GM18502 (cell line): Measurements from ENCODE around the gene ITPR2.
"Not testable (repeated sequence)": the region's sequence is repeated elsewhere in the genome, so short reads cannot be mapped to it uniquely, and the experiment has no call there.

ENCODE experiments used
- ATAC-seq: cut with Tn5 transposase; IDR thresholded peaks from one replicate; pipeline ENCODE4 v1.9.1; 2021; ENCODE audit warnings: mild to moderate bottlenecking; ENCODE audit not compliant: unreplicated experiment, poor library complexity

ITPR2 gene

DNA sequence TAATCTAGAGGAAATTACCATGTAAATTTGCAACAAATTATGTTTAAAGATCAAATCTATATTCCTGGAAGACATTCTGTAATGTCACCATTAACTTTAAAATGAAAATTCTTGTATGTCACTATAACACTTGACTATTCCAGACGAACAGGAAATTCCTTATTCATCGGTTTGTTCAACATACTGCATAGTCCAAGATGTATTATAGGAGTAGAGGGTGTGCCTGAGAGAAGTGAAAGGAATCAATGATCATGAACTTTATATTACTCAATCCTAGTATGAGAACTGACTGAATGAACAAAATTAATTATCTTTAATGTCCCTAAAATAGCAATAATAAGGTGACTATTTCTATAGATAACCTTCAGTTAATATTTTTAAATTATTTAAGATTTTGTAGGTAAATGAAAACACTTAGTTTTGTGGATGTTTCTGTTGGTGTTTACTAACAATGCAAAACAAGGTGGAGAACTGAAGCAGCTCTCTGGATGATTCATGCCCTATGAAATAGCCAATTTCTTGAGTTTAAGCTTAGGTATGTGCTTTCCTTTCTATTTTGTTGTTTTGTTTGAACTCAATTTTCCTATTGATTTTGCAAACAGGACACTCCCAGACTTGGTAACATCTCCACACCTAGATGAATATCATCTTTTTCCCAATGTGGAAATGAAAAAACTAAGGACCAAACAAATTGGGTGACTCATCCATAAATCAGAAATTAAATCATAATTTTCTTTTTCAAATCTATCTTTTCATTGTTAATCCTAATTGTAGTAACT lies 18.2 kb upstream of the ITPR2 start:
- ATAC-seq, result no peak

DNA sequence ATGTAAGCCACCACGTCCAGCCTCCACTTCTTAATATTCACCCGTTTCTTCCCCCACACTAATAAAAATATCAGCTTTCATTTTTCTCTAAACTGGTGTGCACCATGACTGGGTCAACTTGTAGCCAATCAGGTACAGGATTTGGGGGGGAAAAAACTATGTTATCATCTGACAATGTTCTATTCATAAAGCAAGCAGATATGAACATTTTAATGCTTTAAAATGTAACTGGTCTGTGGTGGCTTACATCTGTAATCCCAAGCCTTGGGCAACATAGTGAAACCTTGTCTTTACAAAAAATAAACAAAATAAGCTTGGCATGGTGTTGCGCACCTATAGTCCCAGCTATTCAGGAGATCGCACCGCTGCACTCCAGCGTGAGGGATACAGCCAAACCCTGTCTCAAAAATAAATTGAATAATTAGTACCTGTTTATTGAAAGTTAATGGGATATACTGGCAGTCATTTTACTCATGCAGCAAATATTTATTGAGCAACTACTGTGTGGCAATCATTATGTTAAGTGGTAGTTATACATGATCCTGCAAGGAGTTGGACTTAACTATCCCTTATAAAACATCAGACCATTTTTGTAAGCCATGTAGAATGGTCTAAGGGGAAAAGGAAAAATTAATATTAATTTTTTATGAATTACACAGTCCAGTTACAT lies 15.3 kb upstream of the ITPR2 start:
- ATAC-seq, result no peak

DNA sequence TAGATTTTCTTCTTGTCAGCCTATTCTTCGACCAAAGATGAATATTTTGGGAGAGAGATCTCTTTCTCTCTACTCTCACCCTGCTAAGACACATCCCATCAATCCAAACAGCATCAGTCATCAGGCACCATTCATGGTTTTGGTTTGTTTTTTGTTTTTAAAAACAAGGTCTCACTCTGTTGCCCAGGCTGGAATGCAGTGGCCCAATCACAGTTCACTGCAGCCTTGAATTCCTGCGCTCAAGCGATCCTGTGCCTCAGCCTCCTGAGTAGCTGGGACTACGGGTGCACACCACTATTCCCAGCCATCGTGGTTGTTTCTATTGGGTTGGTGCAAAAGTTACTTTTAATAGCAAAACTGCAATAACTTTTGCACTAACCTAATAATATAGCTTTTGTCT lies 14.4 kb upstream of the ITPR2 start:
- no peak for ATAC-seq

DNA sequence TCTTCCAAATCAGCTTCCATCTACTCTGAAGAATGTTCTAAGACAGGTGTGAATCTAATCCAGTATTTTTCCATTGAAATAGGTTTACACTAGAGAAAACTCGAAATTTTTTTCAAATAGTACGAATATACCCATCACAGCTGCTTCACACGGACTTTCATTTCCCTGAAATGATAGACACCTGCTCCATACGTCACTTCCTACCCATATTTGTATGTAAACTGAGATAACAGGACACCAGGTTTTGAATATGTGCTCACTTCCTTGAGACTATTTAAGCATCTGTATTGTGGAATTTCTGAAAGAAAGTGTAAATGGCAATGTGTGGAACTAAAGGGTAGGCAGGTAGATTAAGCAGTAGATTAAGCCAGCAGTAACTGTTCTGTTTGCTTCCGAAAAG lies 13.4 kb upstream of the ITPR2 start:
- ATAC-seq, result peak; percentile 61

DNA sequence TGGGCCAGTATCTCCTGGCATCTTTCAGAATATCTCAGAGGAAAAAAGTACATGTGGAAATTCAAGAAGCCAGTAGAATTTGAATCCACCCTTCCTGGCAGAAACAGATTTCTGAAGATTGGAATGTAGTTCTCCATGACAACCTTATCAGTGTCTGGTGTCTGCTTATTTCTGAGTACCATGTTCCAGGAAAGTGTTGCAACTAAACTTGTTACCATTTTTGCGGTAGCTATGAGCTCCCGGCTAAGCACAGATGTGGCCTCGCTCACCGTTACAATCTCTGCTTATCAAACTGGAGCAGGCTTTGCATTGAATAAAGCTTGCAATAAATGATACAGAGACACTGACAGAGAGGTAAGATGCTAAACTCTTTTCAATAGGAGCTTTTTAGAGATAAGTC lies 13.0 kb upstream of the ITPR2 start:
- ATAC-seq, result peak; percentile 27

DNA sequence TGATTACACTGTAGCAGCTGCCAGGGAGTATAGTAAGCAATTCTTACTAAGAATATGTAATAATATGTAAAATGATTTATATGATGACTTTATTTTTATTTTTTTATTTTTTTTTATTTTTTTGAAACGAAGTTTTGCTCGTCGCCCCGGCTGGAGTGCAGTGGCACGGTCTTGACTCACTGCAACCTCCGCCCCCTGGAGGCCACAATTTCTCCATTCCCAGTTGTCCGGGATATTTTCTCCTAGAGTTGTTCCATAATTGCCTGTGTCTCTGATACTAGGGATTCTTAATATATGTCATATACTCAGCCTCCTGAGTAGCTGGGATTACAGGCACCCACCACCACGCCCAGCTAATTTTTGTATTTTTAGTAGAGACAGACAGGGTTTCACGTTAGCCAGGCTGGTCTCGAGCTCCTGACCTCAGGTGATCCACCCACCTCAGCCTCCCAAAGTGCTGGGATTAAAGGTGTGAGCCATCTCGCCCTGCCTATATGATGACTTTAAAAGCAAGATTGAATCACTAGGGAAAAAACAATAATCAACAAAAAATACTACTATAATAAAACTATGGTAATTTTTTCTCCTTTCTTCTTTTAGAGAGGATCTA lies 12.2 kb upstream of the ITPR2 start:
- no peak for ATAC-seq

DNA sequence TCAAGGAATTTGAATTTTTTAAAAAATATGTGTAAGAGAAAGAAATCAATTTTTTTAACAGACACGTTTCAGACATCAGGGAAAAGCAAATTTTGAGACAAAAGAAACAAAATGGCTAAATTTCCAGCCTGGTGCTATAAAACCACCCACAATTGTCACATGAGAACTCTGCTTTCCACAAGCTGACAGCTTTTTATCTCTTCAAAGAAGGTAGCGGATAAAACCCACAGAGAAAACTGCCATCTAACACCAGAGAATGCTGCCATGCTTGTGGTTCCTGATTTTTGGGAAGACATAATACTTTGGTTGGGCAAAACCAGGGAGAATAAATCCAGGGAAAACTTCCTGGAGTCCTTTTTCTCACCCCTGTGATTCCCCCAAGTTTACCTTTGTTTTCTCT lies 10.3 kb upstream of the ITPR2 start:
- no peak for ATAC-seq

DNA sequence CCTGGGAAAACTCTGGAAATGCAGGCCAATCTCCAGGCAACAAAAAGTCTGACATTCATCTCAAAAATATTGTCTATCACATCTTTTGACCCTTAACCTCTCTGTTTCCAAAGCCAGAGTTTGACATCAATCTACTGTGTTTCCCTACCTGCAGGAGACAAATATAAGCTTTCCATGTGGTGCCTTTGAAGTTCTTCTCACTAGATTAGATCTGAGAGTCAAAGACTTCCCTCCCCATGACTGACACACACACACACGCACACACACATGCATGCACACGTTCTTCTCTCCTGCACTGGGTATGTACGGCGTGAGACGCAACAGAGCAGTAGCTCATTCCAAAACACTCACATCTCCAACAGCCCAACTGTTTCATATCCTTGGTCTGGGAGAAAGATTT lies 8.1 kb upstream of the ITPR2 start:
- no peak for ATAC-seq

DNA sequence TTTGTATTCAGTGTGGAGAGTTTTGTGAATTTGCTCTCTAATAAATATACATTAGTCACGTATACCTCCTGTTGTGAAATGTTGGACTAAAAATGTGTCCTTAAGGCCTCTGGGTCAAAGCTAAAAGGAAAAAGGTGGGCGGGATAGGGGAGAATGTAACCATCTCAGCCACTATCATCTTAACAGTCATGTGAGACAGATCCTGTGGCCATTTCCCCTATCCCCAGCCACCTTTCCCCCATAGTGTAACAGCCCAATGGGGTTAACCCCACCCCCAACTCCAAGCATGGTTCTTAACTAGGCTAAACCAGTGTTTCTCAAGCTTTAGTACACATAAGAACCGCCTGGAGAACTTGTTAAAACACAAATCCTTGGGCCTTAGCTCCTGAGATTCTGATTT lies 6.5 kb upstream of the ITPR2 start:
- ATAC-seq, result no peak

DNA sequence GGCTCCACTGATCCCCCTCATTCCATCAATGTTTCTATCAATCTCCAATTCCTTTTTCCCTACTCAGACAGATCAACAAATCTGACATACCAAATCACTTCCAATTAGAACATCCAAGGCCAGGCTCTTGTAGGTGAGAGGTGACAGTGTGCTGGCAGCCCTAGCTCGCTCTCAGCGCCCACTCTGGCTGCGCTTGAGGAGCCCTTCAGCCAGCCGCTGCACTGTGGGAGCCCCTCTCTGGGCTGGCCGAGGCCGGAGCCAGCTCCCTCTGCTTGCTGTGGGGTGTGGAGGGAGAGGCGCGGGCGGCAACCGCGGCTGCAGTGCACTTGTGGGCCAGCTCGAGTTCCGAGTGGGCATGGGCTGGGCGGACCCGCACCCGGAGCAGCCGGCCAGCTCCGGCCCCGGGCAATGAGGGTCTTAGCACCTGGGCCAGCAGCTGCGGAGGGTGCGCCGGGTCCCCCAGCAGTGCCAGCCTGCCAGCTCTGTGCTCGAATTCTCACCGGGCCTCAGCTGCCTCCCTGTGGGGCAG lies 6.0 kb upstream of the ITPR2 start:
- ATAC-seq, result no peak

DNA sequence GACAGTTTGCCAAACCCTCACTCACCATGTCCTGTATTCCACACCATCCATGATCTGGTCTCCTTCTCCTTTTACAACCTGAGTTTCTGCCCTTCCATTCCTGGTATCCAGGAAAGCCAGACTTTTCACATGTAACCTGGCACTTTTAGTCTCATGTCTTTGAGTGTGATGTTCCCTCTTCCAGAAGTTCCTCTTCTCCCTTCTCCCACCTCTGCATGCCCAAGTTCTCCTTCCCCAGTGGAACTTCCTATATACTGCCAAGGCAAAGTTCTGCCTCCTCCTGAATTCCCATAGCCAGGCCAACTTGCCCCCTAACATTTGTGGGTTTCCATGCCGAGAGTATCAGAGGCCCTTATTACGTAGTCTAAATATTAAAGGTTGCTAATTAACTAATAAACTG lies 3.2 kb upstream of the ITPR2 start:
- no peak for ATAC-seq

DNA sequence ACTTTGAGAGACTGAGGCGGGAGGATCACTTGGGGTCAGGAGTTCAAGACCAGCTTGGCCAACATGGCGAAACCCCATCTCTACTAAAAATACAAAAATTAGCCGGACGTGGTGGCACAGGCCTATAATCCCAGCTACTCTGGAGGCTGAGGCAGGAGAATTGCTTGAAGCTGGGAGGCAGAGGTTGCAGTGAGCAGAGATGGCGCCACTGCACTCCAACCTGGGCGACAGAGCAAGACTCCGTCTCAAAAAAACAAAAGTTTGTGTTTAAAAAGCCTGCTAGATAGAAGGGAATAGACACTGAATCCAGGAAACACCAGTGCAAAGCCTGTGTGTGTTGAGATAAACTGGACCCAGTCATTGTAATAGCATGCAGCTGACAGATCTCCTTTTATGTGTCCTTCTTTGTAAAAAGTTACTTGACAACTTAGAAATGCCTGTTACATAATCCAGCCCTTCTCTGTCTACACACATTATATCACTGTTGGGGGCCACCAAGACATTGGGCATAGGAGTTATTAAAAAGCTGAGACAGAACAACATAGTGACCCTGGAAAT lies 1.6 kb upstream of the ITPR2 start:
- ATAC-seq, result not testable (repeated sequence)

DNA sequence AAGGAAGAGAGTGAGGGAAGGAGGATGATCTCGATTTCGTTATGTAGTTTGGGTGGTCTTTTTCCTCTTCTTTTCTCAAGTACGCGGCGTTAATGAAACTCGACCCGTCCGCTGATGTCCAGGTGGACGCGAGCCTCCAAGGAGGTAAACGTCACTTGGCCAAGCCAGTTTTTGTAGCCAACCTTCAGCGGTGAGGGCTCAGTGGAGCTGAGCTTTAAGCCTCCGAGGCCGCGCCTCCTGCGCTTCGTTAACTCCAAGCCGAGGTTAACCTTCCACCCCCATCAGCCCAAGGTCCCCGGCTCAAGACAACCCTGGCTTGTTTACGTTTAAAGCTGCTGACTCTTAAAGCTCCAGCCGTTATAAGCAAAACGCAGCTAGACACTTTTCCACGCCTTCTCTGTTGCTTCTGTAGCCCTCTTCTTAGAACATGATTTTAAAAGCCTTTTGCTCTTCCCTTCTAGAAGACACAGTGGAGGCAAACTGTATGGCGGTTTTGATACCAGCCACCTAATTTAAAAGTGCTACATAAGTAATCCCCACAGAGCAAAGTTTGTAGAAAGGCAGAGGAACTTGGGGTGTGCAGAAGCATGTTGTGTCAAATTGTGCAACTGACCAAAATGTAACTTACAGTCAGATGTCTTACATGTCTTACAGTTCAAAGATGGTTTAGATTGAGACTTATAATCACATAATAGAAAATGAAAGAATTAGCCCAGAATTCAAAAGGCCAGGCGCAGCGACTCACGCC lies 923 bp upstream of the ITPR2 start:
- no peak for ATAC-seq

DNA sequence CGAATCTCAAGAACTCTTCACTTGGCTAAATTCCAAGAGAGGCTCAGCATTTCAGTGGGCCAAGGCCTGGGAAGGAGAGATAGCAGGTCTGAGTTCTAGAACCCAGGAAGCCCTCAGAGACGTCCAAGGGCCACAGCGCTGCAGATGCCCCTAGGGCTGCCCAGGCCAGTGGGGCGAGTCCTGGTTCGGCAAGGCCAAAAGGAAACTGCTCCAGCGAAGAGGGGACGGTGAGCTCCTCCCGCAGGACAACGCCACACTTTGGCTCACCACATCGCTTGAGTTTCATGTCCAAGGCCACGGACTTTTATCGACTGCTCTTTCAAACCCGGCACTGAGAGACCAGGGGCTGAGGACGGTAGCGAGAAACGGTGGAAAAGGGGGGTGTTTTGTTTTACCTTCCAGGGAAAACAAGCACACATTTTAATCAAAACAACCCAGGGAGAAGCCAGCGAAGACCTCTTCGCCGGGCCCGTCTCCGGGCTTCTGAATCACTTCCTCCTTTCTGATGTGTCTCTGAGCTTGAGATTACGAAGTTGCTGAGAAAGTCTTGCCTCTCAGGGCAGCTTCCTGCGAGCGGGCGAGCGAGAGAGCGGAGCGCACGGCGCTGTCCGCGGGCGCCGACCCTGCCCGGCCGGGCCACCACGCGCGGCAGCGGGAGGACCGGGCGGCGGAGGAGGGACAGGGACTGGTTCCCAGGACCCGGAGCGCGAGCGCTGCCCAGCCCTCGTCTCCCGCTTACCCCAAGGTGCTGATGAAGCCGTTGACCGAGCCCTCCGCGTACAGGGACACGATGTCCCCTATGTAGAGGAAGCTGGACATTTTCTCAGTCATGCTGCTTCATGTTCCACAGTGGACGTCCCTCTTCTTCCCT lies 808 bp downstream of the ITPR2 start:
- peak; percentile 55 for ATAC-seq

DNA sequence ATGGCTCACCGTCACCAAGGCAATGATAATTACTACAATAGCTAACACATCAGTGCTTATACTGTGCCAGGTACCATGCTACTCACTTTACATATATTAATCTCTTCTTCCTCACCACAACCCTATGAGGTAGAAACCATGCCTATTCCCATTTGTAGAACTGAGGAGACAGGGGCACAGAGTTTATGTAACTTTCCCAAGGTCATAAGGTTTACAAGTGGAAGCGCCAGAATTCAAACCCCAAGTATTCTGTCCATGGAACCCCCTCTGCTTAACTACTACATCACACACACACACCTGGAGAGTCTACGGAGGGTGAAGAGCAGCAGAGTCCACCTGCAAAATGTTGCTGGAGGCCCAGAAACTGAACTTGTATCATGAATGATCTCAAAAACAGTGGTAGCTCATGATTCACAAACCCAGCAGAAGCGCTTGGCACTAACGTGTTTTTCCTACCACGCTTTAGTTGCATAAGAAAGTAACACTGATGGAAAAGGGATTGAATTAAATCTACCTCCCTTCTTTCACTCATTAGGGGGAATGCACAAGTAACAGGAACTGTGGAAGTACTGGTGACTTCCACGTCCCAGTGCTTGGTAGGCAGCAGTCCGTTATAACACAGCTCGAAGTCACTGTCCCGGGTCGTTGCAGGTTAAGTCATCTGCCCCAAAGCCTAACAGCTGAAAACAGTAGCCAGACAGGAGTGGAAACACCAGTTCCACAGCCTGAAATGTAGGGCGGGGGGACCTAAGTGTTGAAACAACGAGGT lies 2.0 kb downstream of the ITPR2 start:
- ATAC-seq, result no peak

DNA sequence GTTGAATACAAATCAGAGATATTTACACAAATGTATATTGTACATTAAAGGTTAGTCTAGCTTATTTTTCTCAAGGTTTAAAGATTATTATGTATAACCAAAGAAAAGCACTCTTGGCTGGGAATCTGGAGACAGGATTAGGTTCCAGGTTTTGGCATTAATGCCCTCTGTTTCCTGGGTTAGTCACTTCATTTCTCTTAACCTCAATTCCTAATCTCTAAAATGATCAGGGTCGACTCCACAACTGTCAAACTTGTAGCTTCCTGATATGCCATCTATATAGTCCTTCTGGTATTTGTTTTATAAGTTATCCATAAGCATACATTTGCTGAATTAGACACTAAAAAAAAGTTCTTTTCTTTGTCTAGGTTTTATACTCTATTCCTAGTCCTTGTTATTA lies 2.6 kb downstream of the ITPR2 start:
- ATAC-seq, result no peak

DNA sequence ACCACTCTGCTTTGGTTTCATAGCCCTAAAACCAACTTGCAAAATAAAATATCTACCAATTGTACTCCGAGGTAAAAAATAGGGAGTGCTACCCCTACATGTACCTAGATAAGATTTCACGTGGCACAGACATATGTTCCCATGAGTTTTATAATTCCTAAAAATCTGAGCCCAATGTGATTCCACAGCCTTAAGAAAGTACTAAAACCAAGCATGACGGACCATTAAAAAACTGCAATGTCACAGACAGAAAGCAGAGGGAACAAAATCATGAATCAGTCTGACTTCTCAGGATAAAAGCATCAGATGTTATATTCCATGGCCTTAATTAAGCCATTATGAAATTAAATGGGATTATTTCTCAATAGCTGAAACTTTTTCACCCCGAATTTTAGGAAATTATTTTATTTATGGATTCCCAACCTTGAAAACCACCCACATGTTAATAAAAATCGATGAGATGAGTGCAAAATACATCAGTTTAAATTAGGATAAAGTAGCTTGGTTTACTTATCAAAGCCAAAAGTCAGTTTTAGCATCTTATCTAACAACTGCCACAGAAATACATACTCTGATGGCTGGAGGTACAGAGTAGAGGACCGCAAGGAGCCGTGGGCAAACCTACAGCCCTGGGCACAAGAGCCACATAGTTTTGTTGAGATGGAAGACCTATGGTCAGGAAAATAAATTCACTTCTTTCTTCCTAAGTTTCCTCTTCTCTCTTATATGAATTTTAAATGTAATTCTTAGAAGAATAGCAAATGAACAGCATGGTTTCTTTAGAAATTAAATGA lies 4.5 kb downstream of the ITPR2 start:
- no peak for ATAC-seq

DNA sequence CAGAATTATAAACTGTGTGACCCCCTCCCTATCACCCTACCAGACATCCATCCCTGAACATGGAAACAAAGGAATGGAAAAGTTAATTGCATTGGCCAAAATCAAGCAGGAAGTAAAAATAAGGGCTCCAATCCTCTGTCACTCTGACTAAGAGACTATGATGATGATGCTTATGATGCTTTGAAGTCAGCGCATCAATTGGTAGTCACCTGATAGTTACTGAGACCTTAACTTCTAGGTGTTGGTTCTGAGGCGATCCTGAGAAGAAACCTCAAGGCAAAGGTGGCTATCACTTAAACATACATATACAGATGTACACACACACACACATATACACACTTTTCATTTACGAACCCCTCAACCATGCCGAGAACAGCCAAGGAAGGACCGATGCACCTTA lies 6.6 kb downstream of the ITPR2 start:
- no peak for ATAC-seq
